T-cell (primary cell): ENCODE results near the gene SLC8A1. TPM values are rescaled to one million over a fixed set of nuclear protein-coding genes. Genes with fewer than 3 reads are reported as not detected.

Experiments
- ATAC-seq, 4 experiments: fragments of 200-7000 bp in 3 of 4; fragments of 150-1000 bp in 1 of 4; cut with Tn5 transposase; replicated peaks in 1 of 4; 1 replicate in 3 of 4; 2 replicates in 1 of 4; pipeline ENCODE4 v1.10.0; 2021; ENCODE audit warnings: moderate library complexity in 3 of 4, mild to moderate bottlenecking in 2 of 4, moderate number of reproducible peaks in 1 of 4
- CTCF ChIA-PET, 2 donors: fragments of 300-600 bp; sonication (Branson Sonifier 250); formaldehyde crosslinking; loops; one replicate each; lab custom pipeline; 2022; ENCODE audit warnings: antibody characterized with exemption in 2 of 2; lab: Charles Lee
- POLR2A ChIA-PET, 2 donors: fragments of 300-600 bp; sonication (Branson Sonifier 250); formaldehyde crosslinking; loops; one replicate each; lab custom pipeline; 2022; ENCODE audit warnings: antibody characterized with exemption in 2 of 2; lab: Charles Lee
- DNase-seq, 35 experiments: peaks; one replicate each; pipeline versions ENCODE4 v3.0.0 to v3.0.0-alpha.2; 2013 to 2023
- H3K27ac ChIP-seq: one replicate; pipeline ENCODE4 v1.5.1; 2013; ENCODE audit warnings: low read length
- H3K27me3 ChIP-seq, 2 experiments: replicated peaks in 1 of 2; 1 replicate in 1 of 2; 2 replicates in 1 of 2; pipeline versions ENCODE4 v1.6.1 to v1.7.0; 2013; ENCODE audit warnings: low read length in 1 of 2, mixed read lengths in 1 of 2; ENCODE audit not compliant: control insufficient read depth in 2 of 2, insufficient read depth in 2 of 2; ENCODE audit errors: extremely low read depth in 1 of 2
- H3K36me3 ChIP-seq, 2 donors: 1 replicate in 1 of 2; 2 replicates in 1 of 2; pipeline versions ENCODE4 v1.6.1 to v1.7.0; 2013; ENCODE audit warnings: low read length in 1 of 2; ENCODE audit not compliant: control insufficient read depth in 2 of 2, insufficient read depth in 1 of 2; ENCODE audit errors: extremely low read depth in 1 of 2
- H3K4me1 ChIP-seq, 2 experiments: 1 replicate in 1 of 2; 2 replicates in 1 of 2; pipeline versions ENCODE4 v1.6.1 to v1.7.0; 2013; ENCODE audit warnings: low read length in 2 of 2, mixed read lengths in 1 of 2; ENCODE audit not compliant: insufficient read depth in 2 of 2, control insufficient read depth in 1 of 2; ENCODE audit errors: extremely low read depth in 1 of 2
- H3K4me3 ChIP-seq, 2 donors: 1 replicate in 1 of 2; 2 replicates in 1 of 2; pipeline versions ENCODE4 v1.5.1 to v1.7.0; 2013; ENCODE audit warnings: mild to moderate bottlenecking in 2 of 2, low read length in 1 of 2, moderate library complexity in 1 of 2; ENCODE audit not compliant: control insufficient read depth in 1 of 2; ENCODE audit errors: extremely low read depth in 1 of 2
- H3K9me3 ChIP-seq: 2 replicates; pipeline ENCODE4 v1.7.0; 2013
- H3K27ac Mint-ChIP-seq, 2 donors: one replicate each; pipeline ENCODE4 v1.8.0; 2020 to 2021; ENCODE audit warnings: mild to moderate bottlenecking in 2 of 2, mixed read lengths in 2 of 2
- H3K27me3 Mint-ChIP-seq, 2 donors: one replicate each; pipeline ENCODE4 v1.8.0; 2021 to 2022; ENCODE audit warnings: mixed read lengths in 2 of 2
- H3K36me3 Mint-ChIP-seq: one replicate; pipeline ENCODE4 v1.8.0; 2021; ENCODE audit warnings: mixed read lengths
- H3K4me1 Mint-ChIP-seq, 3 donors: one replicate each; pipeline ENCODE4 v1.8.0; 2020 to 2022; ENCODE audit warnings: mixed read lengths in 3 of 3, mild to moderate bottlenecking in 1 of 3
- H3K4me3 Mint-ChIP-seq, 3 donors: one replicate each; pipeline ENCODE4 v1.8.0; 2020 to 2022; ENCODE audit warnings: mild to moderate bottlenecking in 3 of 3, mixed read lengths in 3 of 3, moderate library complexity in 3 of 3
- H3K9me3 Mint-ChIP-seq, 3 donors: one replicate each; pipeline ENCODE4 v1.8.0; 2020 to 2022; ENCODE audit warnings: mixed read lengths in 3 of 3
- WGBS: methylation state at CpG from one replicate; pipeline ENCODE4 v1.1.5; 2013; ENCODE audit warnings: missing lambda C conversion rate; ENCODE audit not compliant: insufficient coverage; 5-methylcytosine and 5-hydroxymethylcytosine counted together
- total RNA-seq, 35 experiments: library from RNA in 6 of 35; stranded (reverse) in 6 of 35; fragments of 120-200 nt in 1 of 35; gene quantifications; one replicate each; pipeline versions ENCODE4 v1.2.1 to v1.2.4 and lab custom pipeline; 2013 to 2026

SLC8A1 gene
- total RNA-seq, 5 donors from 2014 or later (not counting 1 experiment from before 2014, with no cell fraction given) = 0.09 to 0.35 (median 0.13) TPM

DNA sequence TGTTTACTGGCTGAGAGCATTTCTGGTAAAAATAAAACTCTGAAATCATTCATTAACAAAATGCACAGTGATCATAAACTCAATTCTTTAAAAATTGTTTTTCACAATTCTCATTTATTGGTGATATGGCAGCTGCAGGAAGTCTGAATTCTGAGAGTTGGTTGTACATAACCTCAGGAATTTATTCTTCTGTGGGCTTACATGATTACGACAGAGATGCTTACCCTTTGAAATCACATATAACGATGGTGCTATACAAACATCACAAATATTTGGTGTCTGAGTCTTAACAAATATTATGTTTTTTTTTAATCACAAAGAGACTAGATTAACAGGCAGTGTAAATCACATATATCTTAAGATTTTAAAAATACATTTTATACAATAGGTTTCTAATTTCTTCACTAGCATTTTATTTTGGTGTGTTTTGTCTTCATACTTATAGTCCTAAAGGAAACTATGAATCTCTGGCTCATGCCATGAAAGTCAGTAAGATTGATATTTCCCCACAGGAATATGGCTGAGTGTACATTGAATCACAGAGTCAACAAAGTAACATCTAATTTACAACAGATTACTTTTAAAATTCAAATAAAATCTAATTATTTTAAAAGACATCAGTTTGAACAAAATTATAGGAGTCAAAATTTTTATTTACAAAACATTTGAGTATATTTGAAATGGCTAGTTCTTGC, 354.1 kb downstream of the SLC8A1 start:
- H3K9me3 ChIP-seq = no peaks in the 10 kb centered on the region
- Mint-ChIP-seq H3K27ac (no peak overlapping the region), H3K9me3 (no peaks in the 10 kb centered on the region), H3K27me3 (no peaks in the 10 kb centered on the region), H3K36me3 (no peaks in the 10 kb centered on the region), H3K4me3 (no peak overlapping the region), H3K4me1 (no peaks in the 10 kb centered on the region)
- no peak for ATAC-seq
- H3K36me3 ChIP-seq = no peaks in the 10 kb centered on the region
- POLR2A ChIA-PET = no interaction called here
- CTCF ChIA-PET = no interaction called here
- H3K27me3 ChIP-seq = no peaks in the 10 kb centered on the region
- WGBS = no CpG with 5 or more reads among the region's 2 CpGs
- no peak overlapping the region for H3K27ac ChIP-seq
- H3K4me1 ChIP-seq = no peaks in the 10 kb centered on the region
- no peak for DNase-seq
- no peak overlapping the region for H3K4me3 ChIP-seq

DNA sequence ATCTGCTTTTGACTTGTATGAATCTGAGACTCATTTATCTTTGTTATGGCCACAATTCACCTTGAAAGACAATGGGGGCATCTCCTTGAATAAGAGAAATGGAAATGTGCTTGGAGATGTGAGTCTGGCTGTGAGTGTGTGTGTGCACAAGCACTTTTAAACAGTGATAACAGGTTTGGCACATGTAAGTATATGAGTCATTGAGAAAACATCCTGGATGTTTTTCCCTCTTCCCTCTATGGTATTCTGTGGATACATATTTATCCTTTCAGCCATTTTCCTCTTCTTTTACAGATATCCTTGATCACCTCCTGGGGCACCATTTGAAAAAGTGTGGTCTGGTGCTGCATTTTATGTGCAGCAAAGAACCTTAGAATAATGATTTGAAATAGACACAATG, 355.5 kb downstream of the SLC8A1 start:
- no peak overlapping the region for H3K27ac Mint-ChIP-seq
- H3K9me3 ChIP-seq = no peaks in the 10 kb centered on the region
- ChIA-PET POLR2A (no interaction called here), CTCF (no interaction called here)
- no peaks in the 10 kb centered on the region for H3K9me3 Mint-ChIP-seq
- H3K4me1 ChIP-seq = no peaks in the 10 kb centered on the region
- no peak overlapping the region for H3K27ac ChIP-seq
- H3K27me3 ChIP-seq = no peaks in the 10 kb centered on the region
- ATAC-seq (no peak), DNase-seq (no peak)
- H3K36me3 ChIP-seq = no peaks in the 10 kb centered on the region
- H3K36me3 Mint-ChIP-seq = no peaks in the 10 kb centered on the region
- H3K4me1 Mint-ChIP-seq = no peaks in the 10 kb centered on the region
- H3K27me3 Mint-ChIP-seq = no peaks in the 10 kb centered on the region
- no peak overlapping the region for H3K4me3 Mint-ChIP-seq
- no peak overlapping the region for H3K4me3 ChIP-seq

DNA sequence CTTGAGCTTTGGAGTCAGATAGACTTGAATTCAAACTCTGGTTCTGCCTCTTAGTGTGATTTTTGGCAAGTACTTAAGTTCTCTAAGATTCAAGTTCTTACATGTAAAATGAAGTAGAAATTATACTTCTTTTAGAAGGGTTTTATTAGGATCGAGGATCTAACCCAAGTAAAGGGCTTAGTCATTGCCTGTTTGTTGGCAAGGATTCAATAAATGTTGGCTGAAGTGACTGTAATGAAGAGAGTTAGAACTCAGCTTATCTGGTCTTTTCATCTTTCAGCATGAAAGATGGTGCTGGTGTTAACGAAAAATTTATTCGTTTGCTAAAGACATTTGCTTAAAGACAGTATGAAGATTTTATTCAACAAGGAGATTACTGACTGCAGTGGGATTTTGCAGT, 356.9 kb downstream of the SLC8A1 start:
- CTCF ChIA-PET = no interaction called here

DNA sequence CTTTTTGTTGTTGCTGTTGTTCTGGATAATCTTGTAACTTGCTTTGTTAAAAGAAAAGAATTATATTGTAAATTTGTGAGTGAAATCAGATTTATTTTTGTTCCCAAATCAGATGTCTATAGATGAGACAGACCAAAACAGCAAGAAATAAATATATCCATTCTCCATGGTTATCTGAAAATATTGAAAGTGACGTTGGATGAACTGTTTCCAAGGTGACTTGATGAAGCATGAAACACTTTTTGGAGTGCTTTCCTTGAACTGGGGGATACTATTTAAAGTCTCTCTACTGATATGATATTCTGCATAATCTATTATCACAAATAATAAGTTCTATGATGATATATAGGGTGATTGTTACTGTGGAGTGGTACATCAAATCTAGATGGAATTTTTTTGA, 357.4 kb downstream of the SLC8A1 start:
- ChIA-PET CTCF (no interaction called here), POLR2A (no interaction called here)
- no CpG with 5 or more reads among the region's 1 CpG for WGBS
- ATAC-seq (no peak), DNase-seq (no peak)
- Histone ChIP-seq H3K4me1 (no peaks in the 10 kb centered on the region), H3K4me3 (no peak overlapping the region), H3K27me3 (no peaks in the 10 kb centered on the region), H3K36me3 (no peaks in the 10 kb centered on the region), H3K27ac (no peak overlapping the region), H3K9me3 (no peaks in the 10 kb centered on the region)
- Mint-ChIP-seq H3K4me3 (no peak overlapping the region), H3K27me3 (no peaks in the 10 kb centered on the region), H3K9me3 (no peaks in the 10 kb centered on the region), H3K36me3 (no peaks in the 10 kb centered on the region), H3K4me1 (no peaks in the 10 kb centered on the region), H3K27ac (no peak overlapping the region)

More for the DNA sequence above, 356.9 kb downstream of the SLC8A1 start:
- no peak overlapping the region for H3K27ac Mint-ChIP-seq
- no peaks in the 10 kb centered on the region for H3K4me1 ChIP-seq
- H3K4me1 Mint-ChIP-seq = no peaks in the 10 kb centered on the region
- H3K36me3 ChIP-seq = no peaks in the 10 kb centered on the region
- no peak for DNase-seq
- no peaks in the 10 kb centered on the region for H3K36me3 Mint-ChIP-seq
- ATAC-seq = no peak
- H3K27ac ChIP-seq = no peak overlapping the region
- H3K27me3 ChIP-seq = no peaks in the 10 kb centered on the region
- H3K4me3 Mint-ChIP-seq = no peak overlapping the region
- no peaks in the 10 kb centered on the region for H3K9me3 ChIP-seq
- H3K27me3 Mint-ChIP-seq = no peaks in the 10 kb centered on the region
- H3K9me3 Mint-ChIP-seq = no peaks in the 10 kb centered on the region
- 40% methylated on average over 1 of the region's 3 CpGs for WGBS
- POLR2A ChIA-PET = no interaction called here
- H3K4me3 ChIP-seq = no peak overlapping the region

DNA sequence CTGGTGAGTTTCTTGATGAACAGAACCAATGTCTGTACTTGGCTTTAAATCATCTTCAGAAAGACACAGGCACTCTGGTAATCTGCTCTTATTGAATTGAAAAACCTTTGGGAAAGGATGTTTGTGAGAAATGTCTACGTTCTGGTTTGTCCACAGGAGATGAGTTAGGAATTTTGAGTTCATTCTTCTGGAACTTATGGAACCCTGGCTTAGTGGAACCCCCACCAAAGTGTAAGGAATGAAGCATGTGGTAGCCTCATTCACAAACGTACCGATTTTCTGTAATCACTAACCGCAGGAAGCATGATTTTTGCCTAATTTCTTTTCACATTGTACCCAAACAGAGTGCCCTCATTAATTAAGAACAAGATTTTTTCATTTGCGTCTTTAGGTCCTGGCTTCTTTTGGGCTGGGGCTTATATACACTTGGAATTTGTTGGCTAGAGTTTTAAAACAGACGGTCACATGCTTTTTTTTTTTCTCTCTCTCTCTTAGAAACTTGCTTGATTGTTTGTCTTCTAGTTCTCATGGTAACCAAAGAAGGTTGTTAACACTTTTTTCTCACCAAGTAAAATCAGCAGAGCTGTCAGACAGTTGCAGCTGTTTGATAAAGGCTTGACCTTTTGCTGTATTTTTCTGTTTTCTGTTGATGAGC, 358.7 kb downstream of the SLC8A1 start:
- ATAC-seq = no peak
- ChIA-PET CTCF (no interaction called here), POLR2A (no interaction called here)

DNA sequence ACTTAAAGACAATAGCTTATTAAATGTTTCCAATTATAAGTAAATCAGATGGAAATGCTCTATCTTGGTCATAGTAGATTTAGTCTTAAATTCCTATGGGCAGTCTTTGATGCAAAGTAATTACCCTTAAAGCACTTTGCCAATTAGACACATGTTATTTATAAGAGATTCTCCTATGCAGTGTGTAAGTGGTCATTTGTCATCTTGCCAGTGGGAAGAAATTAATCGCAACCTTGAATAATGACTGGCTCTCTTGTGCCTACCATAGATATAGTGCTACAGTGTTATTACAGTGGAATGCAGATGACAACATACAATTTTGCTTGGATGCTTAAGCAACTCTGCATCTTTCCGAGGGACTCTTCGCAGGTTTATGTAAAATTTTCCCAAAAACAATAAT, 361.8 kb downstream of the SLC8A1 start:
- Mint-ChIP-seq H3K27ac (no peak overlapping the region), H3K4me3 (no peak overlapping the region), H3K27me3 (peaks cover 0 to 4% of the 10 kb centered on the region in 2 donors), H3K36me3 (no peaks in the 10 kb centered on the region), H3K4me1 (no peaks in the 10 kb centered on the region), H3K9me3 (peaks cover 0 to 3% (median 0%) of the 10 kb centered on the region in 3 donors)
- POLR2A ChIA-PET = no interaction called here
- no peaks in the 10 kb centered on the region for H3K36me3 ChIP-seq
- no peak for ATAC-seq
- DNase-seq = no peak
- H3K27me3 ChIP-seq = peaks cover 0 to 6% of the 10 kb centered on the region in 2 experiments
- H3K4me3 ChIP-seq = no peak overlapping the region
- no peaks in the 10 kb centered on the region for H3K4me1 ChIP-seq
- CTCF ChIA-PET = no interaction called here
- H3K9me3 ChIP-seq = no peaks in the 10 kb centered on the region
- H3K27ac ChIP-seq = no peak overlapping the region
- WGBS = 100% methylated on average over 1 of the region's 3 CpGs

More for the DNA sequence above, 358.7 kb downstream of the SLC8A1 start:
- no peaks in the 10 kb centered on the region for H3K4me1 Mint-ChIP-seq
- H3K9me3 Mint-ChIP-seq = peaks cover 0 to 2% (median 0%) of the 10 kb centered on the region in 3 donors
- H3K36me3 Mint-ChIP-seq = no peaks in the 10 kb centered on the region
- H3K27me3 Mint-ChIP-seq = peaks cover 0 to 2% of the 10 kb centered on the region in 2 donors
- Histone ChIP-seq H3K36me3 (no peaks in the 10 kb centered on the region), H3K4me1 (no peaks in the 10 kb centered on the region), H3K9me3 (no peaks in the 10 kb centered on the region), H3K27ac (no peak overlapping the region), H3K4me3 (no peak overlapping the region), H3K27me3 (no peaks in the 10 kb centered on the region)
- no peak for DNase-seq
- WGBS = 88% methylated on average over 1 of the region's 6 CpGs
- H3K4me3 Mint-ChIP-seq = no peak overlapping the region
- H3K27ac Mint-ChIP-seq = no peak overlapping the region
